Immature natural killer cell (primary cell): ENCODE measurements around the gene MYD88. TPM values are rescaled to one million over a fixed set of nuclear protein-coding genes. Genes with fewer than 3 reads are reported as not detected.

ENCODE experiments used
- DNase-seq, 3 donors: peaks; one replicate each; pipeline ENCODE4 v3.0.0; 2022; ENCODE audit warnings: mixed read lengths in 1 of 3
- H3K27ac Mint-ChIP-seq, 6 donors: one replicate each; pipeline ENCODE4 v1.8.0; 2020; ENCODE audit warnings: mixed read lengths in 6 of 6, mild to moderate bottlenecking in 5 of 6, inconsistent platforms in 4 of 6, moderate library complexity in 3 of 6
- H3K27me3 Mint-ChIP-seq, 3 donors: one replicate each; pipeline ENCODE4 v1.8.0; 2020 to 2021; ENCODE audit warnings: low read depth in 3 of 3, mild to moderate bottlenecking in 3 of 3, mixed read lengths in 3 of 3, moderate library complexity in 3 of 3, inconsistent platforms in 1 of 3
- H3K36me3 Mint-ChIP-seq, 3 donors: one replicate each; pipeline ENCODE4 v1.8.0; 2020; ENCODE audit warnings: mixed read lengths in 3 of 3, inconsistent platforms in 2 of 3, mild to moderate bottlenecking in 2 of 3
- H3K4me1 Mint-ChIP-seq, 2 donors: one replicate each; pipeline ENCODE4 v1.8.0; 2020; ENCODE audit warnings: inconsistent platforms in 2 of 2, mild to moderate bottlenecking in 2 of 2, mixed read lengths in 2 of 2, moderate library complexity in 1 of 2
- H3K4me3 Mint-ChIP-seq, 5 donors: one replicate each; pipeline ENCODE4 v1.8.0; 2020; ENCODE audit warnings: mild to moderate bottlenecking in 5 of 5, mixed read lengths in 5 of 5, inconsistent platforms in 3 of 5, moderate library complexity in 3 of 5
- H3K9me3 Mint-ChIP-seq, 6 donors: one replicate each; pipeline ENCODE4 v1.8.0; 2020; ENCODE audit warnings: mild to moderate bottlenecking in 6 of 6, mixed read lengths in 6 of 6, inconsistent platforms in 4 of 6, moderate library complexity in 3 of 6
- polyA plus RNA-seq, 3 donors: library from polyadenylated mRNA; unstranded; fragments of 300-500 nt; fragmentation: Illumina TruSeq; gene quantifications; one replicate each; pipeline ENCODE4 v1.2.3, GENCODE V29; 2021

Gene MYD88
- polyA plus RNA-seq, 3 donors from 2014 or later: 94.0 to 205 (median 129) TPM

- Mint-ChIP-seq H3K9me3 (no peaks in the 10 kb centered on the region), H3K4me3 (peak overlapping the region; percentile 90 to 99 (median 92)), H3K36me3 (peaks cover 4 to 20% (median 4%) of the 10 kb centered on the region in 3 donors), H3K27ac (peak overlapping the region; percentile 84 to 95 (median 88)), H3K4me1 (peaks cover 69 to 98% of the 10 kb centered on the region in 2 donors), H3K27me3 (peaks cover 0 to 18% (median 11%) of the 10 kb centered on the region in 3 donors)
- peak; percentile 30 to 35 (median 34) for DNase-seq
These were observed 2.1 kb upstream of the MYD88 start for GRCh38 chr3:38136393-38136776.

GRCh38 chr3:38136777-38137614 is 1.5 kb upstream of the MYD88 start, which contains the start of gene ACAA1:
Gene ACAA1, minus strand, starts transcription at chr3:38137127. Its CDS starts 92 bp downstream, at chr3:38137035.
- Mint-ChIP-seq H3K36me3 (peaks cover 4 to 25% (median 7%) of the 10 kb centered on the region in 3 donors), H3K27ac (peak within 1 kb of the TSS; percentile 88 to 99 (median 98)), H3K9me3 (no peaks in the 10 kb centered on the region), H3K4me1 (peaks cover 71 to 96% of the 10 kb centered on the region in 2 donors), H3K27me3 (peaks cover 0 to 18% (median 11%) of the 10 kb centered on the region in 3 donors), H3K4me3 (peak within 1 kb of the TSS; percentile 90 to 99 (median 95))
- DNase-seq: peak; percentile 97 to 98 (median 97)

- Mint-ChIP-seq H3K27ac (peak overlapping the region; percentile 88 to 99 (median 98)), H3K4me1 (peaks cover 70 to 90% of the 10 kb centered on the region in 2 donors), H3K9me3 (no peaks in the 10 kb centered on the region), H3K36me3 (peaks cover 4 to 28% (median 10%) of the 10 kb centered on the region in 3 donors), H3K27me3 (peaks cover 0 to 18% (median 11%) of the 10 kb centered on the region in 3 donors), H3K4me3 (peak overlapping the region; percentile 90 to 99 (median 95))
- peak; percentile 13 to 19 (median 16) for DNase-seq
These were observed 679 bp upstream of the MYD88 start for GRCh38 chr3:38137615-38138348.

GRCh38 chr3:38139191-38139590 is 730 bp downstream of the MYD88 start:
- Mint-ChIP-seq H3K27me3 (peaks cover 0 to 17% (median 11%) of the 10 kb centered on the region in 3 donors), H3K27ac (peak overlapping the region; percentile 88 to 99 (median 98)), H3K9me3 (no peaks in the 10 kb centered on the region), H3K36me3 (peaks cover 6 to 23% (median 10%) of the 10 kb centered on the region in 3 donors), H3K4me3 (peak overlapping the region; percentile 90 to 99 (median 95)), H3K4me1 (peaks cover 64 to 76% of the 10 kb centered on the region in 2 donors)
- no peak for DNase-seq

- H3K4me1 Mint-ChIP-seq: peaks cover 62 to 71% of the 10 kb centered on the region in 2 donors
- peak overlapping the region; percentile 90 to 99 (median 95) for H3K4me3 Mint-ChIP-seq
- H3K27me3 Mint-ChIP-seq: peaks cover 0 to 17% (median 11%) of the 10 kb centered on the region in 3 donors
- no peak for DNase-seq
- H3K27ac Mint-ChIP-seq: peak overlapping the region; percentile 88 to 99 (median 98)
- H3K9me3 Mint-ChIP-seq: no peaks in the 10 kb centered on the region
- peaks cover 4 to 20% (median 10%) of the 10 kb centered on the region in 3 donors for H3K36me3 Mint-ChIP-seq
These were observed 1.2 kb downstream of the MYD88 start for GRCh38 chr3:38139652-38140051.

GRCh38 chr3:38140326-38141172 is 2.1 kb downstream of the MYD88 start:
- Mint-ChIP-seq H3K27me3 (peaks cover 0 to 17% (median 11%) of the 10 kb centered on the region in 3 donors), H3K4me3 (peak overlapping the region; percentile 90 to 99 (median 95)), H3K36me3 (peaks cover 4 to 16% (median 10%) of the 10 kb centered on the region in 3 donors), H3K4me1 (peaks cover 53 to 62% of the 10 kb centered on the region in 2 donors), H3K9me3 (peaks cover 0 to 2% (median 0%) of the 10 kb centered on the region in 6 donors), H3K27ac (peak overlapping the region in 5 of 6 donors; percentile 37 to 88 (median 61))
- no peak for DNase-seq

- H3K4me1 Mint-ChIP-seq: peaks cover 45 to 54% of the 10 kb centered on the region in 2 donors
- peaks cover 0 to 14% (median 9%) of the 10 kb centered on the region in 3 donors for H3K27me3 Mint-ChIP-seq
- H3K4me3 Mint-ChIP-seq: peak overlapping the region in 4 of 5 donors; percentile 33 to 95 (median 57)
- DNase-seq: no peak
- peak overlapping the region; percentile 37 to 88 (median 54) for H3K27ac Mint-ChIP-seq
- peaks cover 7 to 20% (median 13%) of the 10 kb centered on the region in 3 donors for H3K36me3 Mint-ChIP-seq
- peaks cover 3 to 8% (median 3%) of the 10 kb centered on the region in 6 donors for H3K9me3 Mint-ChIP-seq
These were observed 2.9 kb downstream of the MYD88 start for GRCh38 chr3:38141173-38141951.

GRCh38 chr3:38141952-38142273 is 3.5 kb downstream of the MYD88 start:
- Mint-ChIP-seq H3K27me3 (peaks cover 0 to 12% (median 8%) of the 10 kb centered on the region in 3 donors), H3K9me3 (peaks cover 5 to 14% (median 7%) of the 10 kb centered on the region in 6 donors), H3K4me3 (no peak overlapping the region), H3K27ac (peak overlapping the region in 4 of 6 donors; percentile 45 to 86 (median 62)), H3K4me1 (peaks cover 44 to 51% of the 10 kb centered on the region in 2 donors), H3K36me3 (peaks cover 13 to 23% (median 17%) of the 10 kb centered on the region in 3 donors)
- DNase-seq: no peak

- Mint-ChIP-seq H3K4me3 (no peak overlapping the region), H3K27me3 (peaks cover 0 to 8% (median 5%) of the 10 kb centered on the region in 3 donors), H3K4me1 (peaks cover 35 to 40% of the 10 kb centered on the region in 2 donors), H3K27ac (no peak overlapping the region), H3K36me3 (peaks cover 14 to 23% (median 18%) of the 10 kb centered on the region in 3 donors), H3K9me3 (peaks cover 5 to 16% (median 7%) of the 10 kb centered on the region in 6 donors)
- no peak for DNase-seq
These were observed 4.5 kb downstream of the MYD88 start for GRCh38 chr3:38142959-38143358.

GRCh38 chr3:38143511-38143910 is 5.0 kb downstream of the MYD88 start:
- Mint-ChIP-seq H3K36me3 (peaks cover 14 to 23% (median 18%) of the 10 kb centered on the region in 3 donors), H3K9me3 (peaks cover 5 to 16% (median 7%) of the 10 kb centered on the region in 6 donors), H3K27me3 (peaks cover 0 to 3% (median 2%) of the 10 kb centered on the region in 3 donors), H3K4me3 (no peak overlapping the region), H3K4me1 (peaks cover 30 to 35% of the 10 kb centered on the region in 2 donors), H3K27ac (no peak overlapping the region)
- DNase-seq: no peak

GRCh38 chr3:38146504-38146903 is 8.0 kb downstream of the MYD88 start:
- Mint-ChIP-seq H3K36me3 (peaks cover 14% of the 10 kb centered on the region in 3 donors), H3K4me1 (peaks cover 8 to 13% of the 10 kb centered on the region in 2 donors), H3K27me3 (peaks cover 0 to 1% (median 0%) of the 10 kb centered on the region in 3 donors), H3K27ac (no peak overlapping the region), H3K4me3 (no peak overlapping the region), H3K9me3 (peaks cover 5 to 16% (median 7%) of the 10 kb centered on the region in 6 donors)
- DNase-seq: no peak

- H3K36me3 Mint-ChIP-seq: peaks cover 7 to 14% (median 8%) of the 10 kb centered on the region in 3 donors
- no peak for DNase-seq
- H3K9me3 Mint-ChIP-seq: peaks cover 5 to 16% (median 7%) of the 10 kb centered on the region in 6 donors
- no peak overlapping the region for H3K4me3 Mint-ChIP-seq
- no peak overlapping the region for H3K27ac Mint-ChIP-seq
- H3K4me1 Mint-ChIP-seq: peaks cover 8 to 16% of the 10 kb centered on the region in 2 donors
- peaks cover 0 to 1% (median 0%) of the 10 kb centered on the region in 3 donors for H3K27me3 Mint-ChIP-seq
These were observed 9.0 kb downstream of the MYD88 start for GRCh38 chr3:38147421-38147820.
